DLD1 (cell line): ENCODE results near the gene DCAF11.

Source experiments
- in situ Hi-C: cut with HindIII; loops from 2 replicates; pipeline ENCODE4 v1.10.0; 2017; ENCODE audit warnings: low sequenced_read_pairs

Gene DCAF11

GRCh38 chr14:24078146-24078545, 36.4 kb upstream of the DCAF11 start:
- in situ Hi-C loops: no loop called here

GRCh38 chr14:24079491-24080141, 35.0 kb upstream of the DCAF11 start:
- in situ Hi-C loops: no loop called here

GRCh38 chr14:24080142-24080530, 34.4 kb upstream of the DCAF11 start:
- in situ Hi-C loops: no loop called here

GRCh38 chr14:24080888-24081738, 33.5 kb upstream of the DCAF11 start:
- in situ Hi-C loops: no loop called here

GRCh38 chr14:24081739-24082211, 32.8 kb upstream of the DCAF11 start:
- in situ Hi-C loops: no loop called here

- in situ Hi-C loops: no loop called here
These were observed 32.0 kb upstream of the DCAF11 start for GRCh38 chr14:24082411-24083080.

- in situ Hi-C loops: no loop called here
These were observed 31.1 kb upstream of the DCAF11 start for GRCh38 chr14:24083462-24083861.

- in situ Hi-C loops: no loop called here
These were observed 30.1 kb upstream of the DCAF11 start for GRCh38 chr14:24084440-24084839.

- in situ Hi-C loops: no loop called here
These were observed 29.4 kb upstream of the DCAF11 start for GRCh38 chr14:24085215-24085614.

GRCh38 chr14:24086193-24086955, 28.2 kb upstream of the DCAF11 start:
- in situ Hi-C loops: no loop called here

- in situ Hi-C loops: no loop called here
These were observed 27.6 kb upstream of the DCAF11 start for GRCh38 chr14:24087004-24087403.

- in situ Hi-C loops: no loop called here
These were observed 26.5 kb upstream of the DCAF11 start for GRCh38 chr14:24088095-24088494.

- in situ Hi-C loops: no loop called here
These were observed 24.7 kb upstream of the DCAF11 start for GRCh38 chr14:24089890-24090289.

- in situ Hi-C loops: no loop called here
These were observed 22.5 kb upstream of the DCAF11 start for GRCh38 chr14:24092110-24092504.

- in situ Hi-C loops: no loop called here
These were observed 21.9 kb upstream of the DCAF11 start for GRCh38 chr14:24092505-24093206.

GRCh38 chr14:24093207-24093900, 21.2 kb upstream of the DCAF11 start:
- in situ Hi-C loops: no loop called here

- in situ Hi-C loops: no loop called here
These were observed 20.4 kb upstream of the DCAF11 start, which contains the start of gene PCK2 for GRCh38 chr14:24093901-24094840. Gene PCK2, plus strand, starts transcription at chr14:24094311. Its CDS starts 95 bp downstream, at chr14:24094406.

- in situ Hi-C loops: no loop called here
These were observed 19.7 kb upstream of the DCAF11 start for GRCh38 chr14:24094841-24095270.
